NK-92 (cell line): ENCODE measurements around the gene PCYT1A.
"Not testable (repeated sequence)": the region's sequence is repeated elsewhere in the genome, so short reads cannot be mapped to it uniquely, and the experiment has no call there.

Source experiments
- DNase-seq: peaks from one replicate; lab custom pipeline; 2025; ENCODE audit not compliant: unreplicated experiment; lab: John Stamatoyannopoulos, UW

Gene PCYT1A

DNA sequence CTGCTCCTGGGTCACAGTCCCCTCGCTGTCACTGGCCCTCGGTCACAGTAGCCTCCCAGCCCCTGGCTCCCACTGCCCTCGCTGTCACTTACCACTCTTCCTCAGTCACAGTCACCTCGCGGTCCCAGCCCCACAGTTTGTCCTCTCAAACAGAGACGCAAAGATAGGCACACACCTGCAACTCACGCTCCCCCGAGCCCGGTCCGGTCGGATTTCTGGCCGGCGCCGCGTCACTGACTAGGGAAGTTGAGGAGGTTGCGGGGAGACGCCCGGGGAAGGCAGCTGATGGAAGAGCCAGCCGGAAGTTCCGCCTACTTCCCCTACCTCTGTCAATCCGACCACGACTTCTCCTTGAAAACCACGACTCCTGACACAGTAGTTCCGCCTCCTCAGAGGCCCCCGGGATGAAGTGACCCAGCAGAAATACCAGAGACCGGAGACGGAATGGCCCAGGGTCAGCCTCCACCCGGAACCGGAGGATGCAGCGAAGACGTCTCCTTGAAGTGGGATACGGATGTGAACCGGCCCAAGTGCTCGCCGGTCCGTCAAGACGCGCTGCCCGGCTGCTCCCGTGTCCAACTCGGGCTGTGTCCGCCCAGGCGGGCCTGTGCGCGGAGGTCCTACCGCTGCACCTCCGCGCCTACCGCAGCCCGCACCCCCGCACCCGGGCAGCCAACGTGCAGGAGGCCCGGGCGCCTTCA lies at the start of gene PCYT1A:
TSS of gene PCYT1A (minus strand) at position 287 of the 701 bp plus-strand sequence. CDS start 17,195 bp downstream, outside the sequence.
- no peak for DNase-seq

- DNase-seq = no peak
These were observed 49.0 kb upstream of the PCYT1A start for GRCh38 chr3:196336319-196337145.

DNA sequence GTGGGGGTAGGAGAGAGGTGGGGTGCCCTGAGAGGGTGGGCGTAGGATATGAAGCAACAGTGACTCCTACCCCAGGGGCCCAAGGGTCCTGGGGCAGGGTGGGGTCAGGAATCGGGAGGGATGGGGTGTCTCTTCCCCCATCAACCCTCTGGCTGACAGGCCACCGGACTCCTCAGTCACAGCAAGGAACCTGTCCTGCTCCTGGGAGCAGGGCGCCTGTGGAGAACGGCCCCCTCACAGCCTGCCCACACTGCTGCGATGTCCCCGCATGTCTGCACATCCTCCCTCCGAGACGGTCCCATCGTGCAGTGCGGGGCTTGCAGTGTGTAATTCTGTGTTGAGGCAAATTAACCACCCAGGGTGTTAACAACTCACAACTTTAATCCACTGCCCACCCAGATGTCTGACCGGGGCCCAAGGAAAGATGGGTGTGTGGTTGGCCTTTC lies 48.0 kb upstream of the PCYT1A start:
- DNase-seq = no peak

GRCh38 chr3:196334982-196335381 lies 47.5 kb upstream of the PCYT1A start:
- DNase-seq = no peak

DNA sequence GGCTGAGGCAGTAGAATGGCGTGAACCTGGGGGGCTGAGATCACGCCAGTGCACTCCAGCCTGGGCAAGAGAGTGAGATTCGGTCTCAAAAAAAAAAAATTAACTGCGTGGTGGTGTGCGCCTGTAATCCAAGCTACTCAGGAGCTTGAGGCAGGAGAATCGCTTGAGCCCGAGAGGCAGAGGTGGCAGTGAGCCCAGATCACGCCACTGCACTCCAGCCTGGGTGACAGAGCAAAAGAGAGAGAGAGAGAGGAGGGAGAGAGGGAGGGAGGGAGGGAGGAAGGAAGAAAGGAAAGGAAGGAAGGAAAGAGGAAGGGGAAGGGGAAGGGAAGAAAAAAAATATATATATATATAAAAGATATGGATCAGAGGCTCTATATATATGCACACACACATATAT lies 44.6 kb upstream of the PCYT1A start:
- no peak for DNase-seq

DNA sequence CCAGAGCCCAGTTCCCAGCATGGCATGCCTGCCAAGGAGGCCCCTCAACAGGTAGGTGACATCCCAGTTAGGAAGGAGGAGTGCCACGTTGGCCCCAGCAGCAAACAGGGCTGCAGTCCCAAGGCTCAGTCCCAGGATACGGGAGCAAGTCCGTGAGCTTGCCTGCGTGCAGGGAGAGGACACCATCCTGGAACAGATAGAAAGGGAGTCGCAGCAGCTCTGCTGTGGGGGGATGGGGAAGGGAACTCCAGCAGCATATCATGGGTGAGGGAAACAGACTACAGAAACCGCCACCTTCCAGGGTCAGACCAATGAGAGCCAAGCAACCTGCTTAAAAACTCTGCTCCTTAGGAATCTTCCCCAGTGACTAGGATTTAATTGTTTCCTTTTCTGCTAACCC lies 39.9 kb upstream of the PCYT1A start:
- DNase-seq = no peak

- no peak for DNase-seq
These were observed 39.4 kb upstream of the PCYT1A start for GRCh38 chr3:196326936-196327335.

DNA sequence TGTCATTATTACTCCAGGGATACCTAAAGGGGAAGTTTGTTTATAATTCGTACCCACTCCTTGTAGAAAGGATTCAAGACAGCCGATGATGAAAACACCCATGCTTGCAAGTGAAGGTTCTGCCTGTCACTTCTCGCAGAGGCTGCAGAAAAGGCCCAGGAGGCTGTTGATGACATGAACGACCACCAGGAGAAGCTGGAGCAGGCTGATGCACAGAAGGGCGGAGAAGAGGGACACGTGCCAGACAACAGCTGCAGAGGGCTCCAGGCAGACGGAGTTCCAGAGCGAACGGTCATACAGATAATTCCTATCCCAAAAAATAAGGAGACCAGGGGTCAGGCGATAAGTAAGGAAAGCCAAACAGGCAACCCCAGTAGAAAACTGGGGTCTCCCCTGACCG lies 36.2 kb upstream of the PCYT1A start:
- no peak for DNase-seq

- DNase-seq = no peak
These were observed 35.5 kb upstream of the PCYT1A start for GRCh38 chr3:196323016-196323415.

DNA sequence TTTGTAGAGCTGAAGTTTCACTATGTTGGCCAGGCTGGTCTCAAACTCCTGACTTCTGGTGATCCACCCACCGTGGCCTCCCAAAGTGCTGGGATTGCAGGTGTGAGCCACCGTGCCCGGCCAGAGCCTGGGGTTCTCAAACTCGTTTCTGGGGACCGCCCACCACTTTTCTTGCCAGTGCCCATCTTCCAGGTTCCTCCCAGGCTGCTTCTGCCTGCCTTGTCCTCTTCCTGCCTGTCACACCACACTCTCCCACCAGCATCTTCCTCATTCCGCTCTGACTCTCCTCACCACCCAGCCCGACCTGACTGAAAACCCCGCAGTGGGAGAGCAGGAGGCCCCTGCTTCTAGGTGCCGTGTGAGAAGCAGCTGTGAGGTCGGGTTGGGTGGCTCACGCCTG lies 33.6 kb upstream of the PCYT1A start:
- DNase-seq = no peak

DNA sequence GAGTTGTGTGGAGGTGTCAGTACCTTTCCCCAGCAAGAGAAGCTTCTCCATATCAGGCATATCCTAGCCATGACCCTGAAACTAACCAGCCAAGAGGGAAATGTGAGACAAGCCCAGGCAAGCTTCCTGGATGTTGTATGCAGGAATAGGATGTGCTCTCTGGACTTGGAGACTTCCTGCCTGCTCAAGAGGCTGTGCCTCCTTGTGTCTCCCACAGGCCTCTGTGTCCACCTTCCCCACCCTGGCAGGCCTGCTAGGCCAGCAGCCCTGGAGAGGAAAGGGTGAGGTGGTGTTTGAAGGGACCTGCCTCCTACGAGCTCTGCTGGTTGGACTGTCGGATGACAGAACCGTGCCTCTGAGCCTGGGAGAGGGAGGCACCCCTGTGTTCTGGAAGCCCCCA lies 32.6 kb upstream of the PCYT1A start:
- no peak for DNase-seq

- DNase-seq = peak; percentile 19
These were observed 30.4 kb upstream of the PCYT1A start, which contains the start of gene DYNLT2B for GRCh38 chr3:196317687-196318467. TSS of gene DYNLT2B (minus strand) at chr3:196318240. CDS start at chr3:196318152, 88 bp downstream.

GRCh38 chr3:196316799-196317686 lies 29.5 kb upstream of the PCYT1A start:
- DNase-seq = not testable (repeated sequence)

DNA sequence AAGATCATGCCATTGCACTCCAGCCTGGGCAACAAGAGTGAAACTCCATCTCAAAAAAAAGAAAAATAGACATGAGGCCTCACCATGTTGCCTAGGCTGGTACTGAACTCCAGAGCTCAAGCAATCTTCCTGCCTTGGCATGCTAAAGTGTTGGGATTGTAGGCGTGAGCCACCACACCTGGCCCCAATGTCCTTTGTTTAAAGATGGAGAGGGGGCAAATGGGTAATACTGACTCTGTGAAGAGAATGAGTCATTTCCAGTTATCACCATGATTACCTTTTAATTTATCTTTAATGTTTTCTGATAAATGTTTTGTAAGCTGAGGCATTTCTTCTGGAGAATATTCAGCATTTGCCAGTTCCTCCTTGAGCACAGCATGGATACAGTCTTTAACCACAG lies 28.3 kb upstream of the PCYT1A start:
- no peak for DNase-seq

DNA sequence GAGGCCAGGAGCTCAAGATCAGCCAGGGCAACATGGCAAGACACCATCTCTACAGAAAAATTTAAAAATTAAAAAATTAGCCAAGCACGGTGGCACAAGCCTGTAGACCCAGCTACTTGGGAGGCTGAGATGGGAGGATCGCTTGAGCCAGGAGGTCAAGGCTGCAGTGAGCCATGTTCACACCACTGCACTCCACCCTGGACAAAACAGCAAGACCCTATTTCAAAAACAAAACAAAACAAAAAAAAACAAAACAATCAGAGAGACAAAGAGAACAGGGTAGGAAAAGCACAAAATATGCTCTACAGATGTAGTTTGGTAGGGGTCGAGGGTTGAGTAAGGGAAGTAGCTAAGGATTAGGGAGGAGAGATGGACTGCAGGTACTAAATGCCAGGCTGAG lies 27.1 kb upstream of the PCYT1A start:
- DNase-seq = no peak

DNA sequence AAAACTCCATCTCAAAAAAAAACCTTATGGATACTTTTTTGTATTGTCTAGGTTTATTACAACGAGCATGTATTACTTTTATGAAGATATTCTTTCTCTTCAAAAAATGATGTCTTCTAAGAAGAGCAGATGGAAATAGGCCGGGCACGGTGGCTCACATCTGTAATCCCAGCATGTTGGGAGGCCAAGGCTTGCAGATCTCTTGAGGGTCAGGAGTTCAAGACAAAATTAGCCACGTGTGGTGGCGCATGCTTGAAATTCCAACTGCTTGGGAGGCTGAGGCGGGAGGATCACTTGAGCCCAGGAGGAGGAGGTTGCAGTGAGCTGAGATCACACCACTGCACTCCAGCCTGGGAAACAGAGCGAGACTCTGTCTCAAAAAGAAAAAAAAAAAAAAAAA lies 26.6 kb upstream of the PCYT1A start:
- DNase-seq = not testable (repeated sequence)

DNA sequence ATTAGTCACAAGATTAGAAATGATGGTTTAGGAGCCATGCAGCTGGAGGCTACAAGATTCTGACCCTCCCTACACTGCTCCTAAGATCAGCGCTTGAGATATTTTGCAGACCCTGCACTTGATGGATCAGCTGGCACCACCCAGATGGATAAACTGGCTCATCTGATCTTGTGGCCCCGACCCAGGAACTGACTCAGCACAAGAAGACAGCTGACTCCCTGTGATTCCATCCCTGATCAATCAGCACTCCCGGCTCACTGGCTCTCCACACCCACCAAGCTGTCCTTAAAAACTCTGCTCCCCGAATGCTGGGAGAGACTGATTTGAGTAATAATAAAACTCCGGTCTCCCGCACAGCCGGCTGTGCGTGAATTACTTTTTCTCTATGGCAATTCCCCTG lies 15.4 kb upstream of the PCYT1A start:
- not testable (repeated sequence) for DNase-seq

DNA sequence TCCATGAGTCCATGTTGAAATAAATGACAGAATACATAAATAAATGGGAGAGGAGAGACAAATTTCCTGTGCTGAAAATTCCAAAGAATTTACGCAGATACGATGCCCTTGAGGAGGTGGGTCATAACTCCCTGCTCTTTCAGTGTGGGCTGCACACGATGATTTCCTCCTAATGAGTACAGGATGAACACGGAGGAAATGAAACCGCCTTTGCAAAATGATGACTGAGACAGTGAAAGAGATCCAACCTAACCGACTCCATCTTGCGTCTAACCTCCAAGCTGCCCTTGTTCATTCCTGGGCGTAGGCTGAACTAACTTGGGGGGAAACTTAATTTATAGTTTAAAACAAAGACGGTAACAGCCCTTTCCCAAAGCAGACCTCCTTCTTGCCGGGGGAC lies 15.0 kb upstream of the PCYT1A start:
- DNase-seq = not testable (repeated sequence)

DNA sequence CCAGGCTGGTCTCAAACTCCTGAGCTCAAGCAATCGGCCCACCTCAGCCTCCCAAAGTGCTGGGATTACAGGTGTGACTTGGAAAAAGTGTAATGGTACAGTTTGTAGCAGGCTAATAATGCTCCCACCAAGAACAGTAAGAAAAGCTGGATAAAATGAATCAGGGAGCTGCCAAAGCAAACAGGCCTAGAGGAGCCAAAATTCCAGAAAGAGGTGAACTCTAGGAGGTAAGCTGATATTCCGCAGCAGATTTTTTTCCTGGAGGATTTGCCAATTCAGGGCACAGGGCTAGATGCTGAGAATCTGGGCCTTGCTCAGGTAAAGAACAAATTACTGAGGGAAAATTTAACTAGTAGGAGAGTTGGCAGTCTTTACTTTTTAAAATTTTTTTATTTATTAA lies 11.0 kb upstream of the PCYT1A start:
- no peak for DNase-seq

GRCh38 chr3:196292286-196292923 lies 4.9 kb upstream of the PCYT1A start:
- DNase-seq = no peak
